ENCODE data around the gene MTAP.

DNA sequence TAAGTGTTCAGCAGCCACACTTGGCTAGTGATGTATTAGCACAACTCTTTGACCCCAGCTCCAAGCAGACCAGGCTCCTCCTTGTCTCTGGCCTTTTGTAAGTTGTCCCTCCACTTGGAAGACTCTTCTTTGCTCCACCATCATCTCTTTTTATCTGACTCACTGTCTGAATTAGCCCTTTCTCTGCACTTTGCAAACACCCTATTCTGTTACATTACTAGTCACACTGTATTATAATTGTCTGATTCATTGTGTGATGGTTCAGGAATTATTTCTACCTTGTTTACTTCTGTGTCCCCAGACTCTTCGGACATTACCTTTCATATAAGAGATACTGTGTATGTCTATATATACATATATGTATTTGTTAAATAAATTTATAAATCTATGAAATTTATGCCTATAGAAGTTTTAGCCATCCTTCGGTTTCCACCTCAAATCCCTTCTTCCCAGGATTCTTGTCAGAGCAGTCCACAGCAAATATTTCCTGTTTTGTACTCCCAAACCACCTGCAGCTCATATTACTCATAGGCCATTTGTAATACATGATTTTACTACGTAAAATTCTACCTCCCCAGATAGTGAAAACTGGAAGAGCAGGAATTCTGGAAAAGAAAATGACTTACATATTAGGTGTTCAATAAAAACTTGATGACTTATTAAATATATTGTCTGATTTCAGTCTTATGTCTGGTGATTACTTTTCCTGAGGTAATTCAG is 69.0 kb downstream of the MTAP start:
- TF ChIP-seq, protein P1, sequence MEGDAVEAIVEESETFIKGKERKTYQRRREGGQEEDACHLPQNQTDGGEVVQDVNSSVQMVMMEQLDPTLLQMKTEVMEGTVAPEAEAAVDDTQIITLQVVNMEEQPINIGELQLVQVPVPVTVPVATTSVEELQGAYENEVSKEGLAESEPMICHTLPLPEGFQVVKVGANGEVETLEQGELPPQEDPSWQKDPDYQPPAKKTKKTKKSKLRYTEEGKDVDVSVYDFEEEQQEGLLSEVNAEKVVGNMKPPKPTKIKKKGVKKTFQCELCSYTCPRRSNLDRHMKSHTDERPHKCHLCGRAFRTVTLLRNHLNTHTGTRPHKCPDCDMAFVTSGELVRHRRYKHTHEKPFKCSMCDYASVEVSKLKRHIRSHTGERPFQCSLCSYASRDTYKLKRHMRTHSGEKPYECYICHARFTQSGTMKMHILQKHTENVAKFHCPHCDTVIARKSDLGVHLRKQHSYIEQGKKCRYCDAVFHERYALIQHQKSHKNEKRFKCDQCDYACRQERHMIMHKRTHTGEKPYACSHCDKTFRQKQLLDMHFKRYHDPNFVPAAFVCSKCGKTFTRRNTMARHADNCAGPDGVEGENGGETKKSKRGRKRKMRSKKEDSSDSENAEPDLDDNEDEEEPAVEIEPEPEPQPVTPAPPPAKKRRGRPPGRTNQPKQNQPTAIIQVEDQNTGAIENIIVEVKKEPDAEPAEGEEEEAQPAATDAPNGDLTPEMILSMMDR (IDR thresholded peaks at IDR 0.05) = no peak
- no peak for TF ChIP-seq POLR2A (IDR thresholded peaks at IDR 0.05)
